GM12878 (cell line): Measurements from ENCODE around the gene LTA.
A peak's percentile ranks its signal among the peaks of the same experiment; 100 is the strongest.

ENCODE experiments used
- CTCF ChIP-seq, 3 experiments: IDR thresholded peaks in 2 of 3; conservative IDR thresholded peaks in 1 of 3; 2 replicates each; pipeline ENCODE4 v1.5.1; 2011; ENCODE audit warnings: low read depth in 3 of 3, low read length in 3 of 3, mild to moderate bottlenecking in 3 of 3, control low read depth in 2 of 3, moderate library complexity in 2 of 3, inconsistent platforms in 1 of 3, mixed read lengths in 1 of 3; ENCODE audit not compliant: control insufficient read depth in 2 of 3, insufficient read depth in 1 of 3; ENCODE audit errors: extremely low read depth in 1 of 3
- EP300 ChIP-seq, 2 experiments: fragments of 150-350 bp in 1 of 2; IDR thresholded peaks; 2 replicates each; pipeline ENCODE4 v1.6.1; 2011 to 2012; ENCODE audit warnings: low read depth in 2 of 2, low read length in 2 of 2, borderline replicate concordance in 1 of 2, improper control_type of control experiment in 1 of 2, inconsistent platforms in 1 of 2; ENCODE audit not compliant: control insufficient read depth in 1 of 2
- MAX ChIP-seq: IDR thresholded peaks from 2 replicates; pipeline ENCODE4 v1.6.1; 2012; ENCODE audit warnings: low read depth, low read length, improper control_type of control experiment
- TAF1 ChIP-seq: IDR thresholded peaks from 2 replicates; pipeline ENCODE4 v1.6.1; 2011; ENCODE audit warnings: mild to moderate bottlenecking, low read depth, low read length, borderline replicate concordance

GRCh38 chr6:31541658-31542521 is 30.2 kb upstream of the LTA start, which contains the start of gene DDX39B:
- no peak for TF ChIP-seq CTCF (IDR thresholded peaks at IDR 0.05 in 2 of 3, conservative IDR thresholded peaks at IDR 0.05 in 1 of 3; ENCODE audit: control insufficient read depth in 2 of 3, extremely low read depth in 1 of 3, insufficient read depth in 1 of 3, low read depth in 3 of 3, low read length in 3 of 3)
- TF ChIP-seq MAX, result peak; percentile 91
- no peak for TF ChIP-seq EP300 (IDR thresholded peaks at IDR 0.05; ENCODE audit: borderline replicate concordance in 1 of 2, control insufficient read depth in 1 of 2, low read depth in 2 of 2, low read length in 2 of 2)
- peak; percentile 100 for TF ChIP-seq TAF1
